Left kidney (tissue), 2 donors: ENCODE measurements around the gene NOTCH1. TPM values are rescaled to one million over a fixed set of nuclear protein-coding genes. Genes with fewer than 3 reads are reported as not detected.

Experiments used
- DNase-seq: peaks from one replicate; pipeline ENCODE4 v3.0.0-alpha.2; 2013
- polyA plus RNA-seq: library from polyadenylated mRNA; unstranded; fragments of 120-200 nt; gene quantifications from one replicate; pipeline ENCODE4 v1.2.1, GENCODE V29; 2013; ENCODE audit not compliant: insufficient read length

Gene NOTCH1
- polyA plus RNA-seq, 1 donor, result 26.4 TPM

DNA sequence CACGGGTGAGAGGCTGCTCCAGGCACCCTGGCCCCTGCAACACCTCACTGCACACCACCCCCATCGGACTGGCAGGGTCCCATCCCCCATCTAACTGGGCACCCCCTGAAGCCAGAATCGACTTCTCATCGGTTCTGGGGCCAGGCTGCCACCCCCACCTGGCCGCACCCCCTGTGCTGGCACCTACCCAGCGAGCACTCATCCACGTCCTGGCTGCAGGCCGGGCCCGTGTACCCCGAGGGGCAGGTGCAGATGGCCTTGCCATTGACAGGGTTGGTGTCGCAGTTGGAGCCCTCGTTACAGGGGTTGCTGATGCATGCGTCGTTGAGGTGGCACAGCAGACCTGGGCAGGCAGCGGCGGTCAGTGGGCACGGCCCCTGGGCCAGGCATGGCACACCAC is 27.9 kb downstream of the NOTCH1 start:
- DNase-seq, result no peak

- DNase-seq, result no peak
Measured at GRCh38 chr9:136517012-136517743, 28.7 kb downstream of the NOTCH1 start.

- no peak for DNase-seq
Measured at GRCh38 chr9:136516191-136516654, 29.6 kb downstream of the NOTCH1 start.

- no peak for DNase-seq
Measured at GRCh38 chr9:136515276-136515675, 30.6 kb downstream of the NOTCH1 start.

GRCh38 chr9:136514022-136514714 is 31.7 kb downstream of the NOTCH1 start:
- DNase-seq, result no peak

DNA sequence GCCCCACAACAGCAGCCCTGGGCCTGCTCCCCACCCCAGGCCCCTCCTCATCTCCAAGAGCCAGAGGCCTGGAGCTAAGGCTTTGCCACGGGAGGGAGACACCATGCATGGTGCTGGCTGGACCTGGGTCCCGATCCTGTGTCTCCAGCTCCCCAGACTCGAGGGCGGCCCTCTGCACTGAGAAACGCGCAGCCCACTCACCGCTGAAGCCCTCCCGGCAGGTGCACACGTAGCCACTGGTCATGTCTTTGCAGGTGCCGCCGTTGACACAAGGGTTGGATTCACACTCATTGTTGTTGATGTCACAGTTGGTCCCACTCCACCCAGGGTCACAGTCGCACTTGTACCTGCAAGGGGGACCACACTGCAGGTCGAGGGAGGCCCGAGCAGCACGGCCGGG is 32.7 kb downstream of the NOTCH1 start:
- DNase-seq, result no peak

DNA sequence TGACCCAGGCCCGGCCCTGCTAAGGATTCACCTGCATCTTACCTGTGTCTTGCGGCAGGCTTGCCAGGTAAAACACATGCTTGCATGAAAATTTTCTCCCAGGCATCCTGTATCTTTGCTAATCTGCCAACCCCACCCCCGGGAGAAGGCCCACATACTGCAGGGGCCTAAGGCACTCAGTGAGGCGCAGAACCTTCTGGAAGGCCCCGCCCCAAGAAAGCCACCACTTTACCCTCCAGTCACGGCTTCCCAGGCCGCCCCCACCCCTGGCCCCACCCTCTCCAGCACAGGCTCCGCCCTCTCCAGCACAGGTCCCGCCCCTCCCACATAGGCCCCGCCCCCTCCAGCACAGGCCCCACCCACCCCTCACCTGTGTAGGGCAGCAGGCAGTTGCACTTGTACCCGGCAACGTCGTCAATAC is 33.2 kb downstream of the NOTCH1 start:
- DNase-seq, result no peak

GRCh38 chr9:136511670-136512592 is 33.9 kb downstream of the NOTCH1 start:
- DNase-seq, result no peak

- DNase-seq, result no peak
Measured at GRCh38 chr9:136511144-136511669, 34.6 kb downstream of the NOTCH1 start.

- DNase-seq, result no peak
Measured at GRCh38 chr9:136510561-136510960, 35.3 kb downstream of the NOTCH1 start.

DNA sequence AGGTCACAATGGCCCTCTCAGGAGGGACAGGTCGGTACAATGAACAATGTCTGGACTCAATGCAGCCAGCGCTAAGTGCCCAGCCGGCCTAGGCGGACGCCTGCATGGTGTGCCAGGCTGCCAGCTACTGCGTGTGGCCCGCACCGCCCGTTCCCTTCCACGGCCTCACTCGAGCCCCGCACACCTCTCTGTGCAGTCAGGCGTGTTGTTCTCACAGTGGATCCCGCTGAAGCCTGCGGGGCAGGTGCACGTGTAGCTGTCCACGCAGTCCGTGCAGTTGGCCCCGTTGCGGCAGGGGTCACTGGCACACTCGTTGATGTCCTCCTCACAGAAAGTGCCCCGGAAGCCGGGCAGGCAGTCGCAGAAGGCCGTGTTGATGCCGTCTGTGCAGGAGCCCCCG is 36.3 kb downstream of the NOTCH1 start:
- no peak for DNase-seq

DNA sequence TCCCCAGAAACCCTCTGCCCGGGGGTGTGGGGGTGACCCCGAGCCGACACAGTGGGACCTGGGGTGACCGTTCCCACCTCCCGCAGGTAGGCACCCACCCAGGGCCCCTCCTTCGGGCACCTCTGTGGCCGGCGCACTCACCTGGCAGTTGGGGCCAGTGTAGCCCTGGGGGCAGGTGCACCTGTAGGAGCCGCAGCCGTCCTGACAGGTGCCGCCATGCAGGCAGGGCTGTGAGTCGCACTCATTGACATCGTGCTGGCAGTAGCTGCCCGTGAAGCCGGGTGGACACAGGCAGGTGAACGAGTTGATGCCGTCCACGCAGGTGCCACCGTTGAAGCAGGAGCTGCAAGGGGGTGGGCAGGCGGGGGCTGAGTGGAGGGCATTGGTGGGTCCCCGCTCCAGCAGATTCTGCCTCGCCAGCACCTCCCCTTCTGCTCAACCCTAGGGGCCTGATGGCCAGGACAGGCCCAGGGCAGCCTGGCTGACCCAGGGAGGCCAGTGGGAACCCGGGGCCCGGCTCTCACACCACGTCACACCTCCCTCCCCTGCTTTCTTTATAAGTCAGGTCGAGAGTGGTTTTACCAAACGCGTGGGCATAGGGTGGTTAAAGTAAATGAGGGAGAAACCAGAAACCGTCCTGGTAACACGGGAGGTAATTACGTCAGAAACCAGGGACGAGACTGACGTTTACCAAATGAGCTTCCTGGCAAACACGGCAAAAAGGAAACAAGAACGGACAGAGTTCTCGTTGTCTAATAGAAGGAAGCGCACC is 36.9 kb downstream of the NOTCH1 start:
- DNase-seq, result no peak

GRCh38 chr9:136507992-136508375 is 37.9 kb downstream of the NOTCH1 start:
- DNase-seq, result no peak

DNA sequence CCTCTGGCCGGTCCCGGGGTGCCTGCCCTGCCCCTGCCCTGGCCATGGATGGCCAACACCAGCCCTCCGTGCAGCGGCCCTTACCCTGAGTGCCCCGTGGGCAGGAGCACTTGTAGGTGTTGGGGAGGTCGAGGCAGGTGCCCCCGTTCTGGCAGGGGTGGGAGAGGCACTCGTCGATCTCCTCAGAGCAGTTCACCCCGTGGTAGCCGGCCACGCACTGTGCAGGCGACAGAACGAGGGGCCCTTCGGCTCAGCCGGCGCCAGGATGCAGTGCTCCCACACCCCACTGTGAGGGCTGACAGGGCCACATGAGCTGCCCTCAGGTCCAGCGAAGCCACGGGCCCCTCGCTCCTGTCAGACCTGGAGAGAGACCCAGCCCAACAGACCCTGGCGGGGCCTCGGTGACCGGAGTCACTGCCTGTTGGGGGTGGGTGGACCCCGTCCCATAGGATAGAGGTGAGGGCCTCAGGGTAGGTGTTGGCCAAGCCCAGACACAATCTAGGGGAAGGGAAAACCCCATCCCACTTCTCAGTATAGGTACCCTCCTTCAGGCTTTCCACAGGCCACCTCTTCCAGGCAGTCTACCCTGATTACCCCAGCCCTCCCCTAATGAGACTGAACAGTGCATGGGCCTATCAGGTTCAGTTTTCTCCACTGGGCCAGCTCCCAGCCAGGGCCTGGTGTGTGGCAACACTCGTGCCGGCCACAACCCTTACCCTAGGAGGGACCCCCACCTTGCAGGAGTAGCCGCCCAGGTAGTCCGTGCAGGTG is 38.4 kb downstream of the NOTCH1 start:
- no peak for DNase-seq

DNA sequence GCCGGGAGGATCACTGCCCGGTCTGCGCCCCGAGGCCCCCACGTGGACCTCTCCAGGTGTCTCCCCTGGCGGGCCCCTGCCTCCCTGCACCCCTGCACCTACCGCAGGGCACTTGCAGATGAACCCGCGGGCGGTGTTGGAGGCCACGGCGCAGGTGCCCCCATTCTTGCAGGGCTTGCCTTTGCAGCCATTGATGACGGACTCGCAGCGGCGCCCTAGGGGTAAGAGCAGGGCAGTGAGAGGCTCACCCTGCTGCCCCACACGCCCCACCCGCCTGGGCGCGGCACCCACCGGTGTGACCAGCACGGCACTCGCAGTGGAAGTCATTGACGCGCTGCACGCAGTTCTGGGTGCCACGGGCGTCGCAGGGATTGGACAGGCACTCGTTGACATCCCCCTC is 39.4 kb downstream of the NOTCH1 start:
- no peak for DNase-seq

DNA sequence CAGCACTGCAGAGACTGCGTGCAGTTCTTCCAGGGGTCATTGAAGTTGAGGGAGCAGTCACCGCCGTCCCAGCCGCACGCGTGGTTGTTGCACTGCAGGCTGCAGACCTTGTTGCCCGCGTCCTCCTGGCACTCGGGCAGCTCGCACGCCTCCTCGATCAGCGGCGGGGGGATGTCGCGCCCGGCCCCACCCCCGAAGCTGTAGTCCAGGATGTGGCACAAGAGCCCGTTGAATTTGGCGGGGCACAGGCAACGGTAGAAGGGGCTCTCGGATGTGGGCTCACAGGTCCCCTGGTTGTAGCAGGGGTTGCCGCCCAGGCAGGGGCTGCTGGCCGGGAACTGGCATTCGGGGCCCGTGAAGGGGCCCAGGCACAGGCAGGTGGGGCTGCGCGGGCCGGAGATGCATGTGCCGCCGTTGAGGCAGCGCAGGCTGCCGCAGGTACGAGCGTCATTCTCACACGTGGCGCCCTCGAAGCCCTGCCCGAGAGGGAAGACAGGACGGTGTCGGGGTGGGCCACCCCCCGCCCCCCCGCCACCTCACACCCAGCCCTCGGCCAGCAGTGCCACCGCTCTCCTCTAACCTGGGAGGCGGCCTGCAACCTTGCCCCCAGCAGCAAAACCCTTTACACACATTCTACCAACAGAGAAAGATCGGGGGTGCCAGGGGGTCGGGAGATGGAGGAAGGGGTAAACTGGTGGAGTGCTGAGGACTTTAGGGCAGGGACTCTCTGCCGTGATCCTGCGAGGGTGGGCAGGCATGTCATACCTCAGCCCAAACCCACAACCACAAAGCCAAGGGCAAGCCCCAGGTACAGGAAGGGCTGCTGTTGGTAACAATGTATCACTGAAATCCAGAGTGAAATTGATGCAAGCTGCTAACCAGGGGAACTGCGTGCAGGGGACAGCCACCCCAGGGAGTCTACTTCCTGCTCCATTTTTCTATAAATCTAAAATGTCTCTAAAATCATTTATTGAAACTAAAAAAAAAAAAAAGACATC is 40.1 kb downstream of the NOTCH1 start:
- no peak for DNase-seq

- no peak for DNase-seq
Measured at GRCh38 chr9:136504512-136505348, 41.1 kb downstream of the NOTCH1 start.

GRCh38 chr9:136502940-136503550 is 42.8 kb downstream of the NOTCH1 start:
- DNase-seq, result no peak
